HCT116 (cell line): ENCODE results near the gene MAP3K2. TPM values are rescaled to one million over a fixed set of nuclear protein-coding genes. Genes with fewer than 3 reads are reported as not detected.

Experiments
- ATAC-seq: fragments of 200-7000 bp; cut with Tn5 transposase; 2 replicates; pipeline ENCODE4 v1.9.1; 2020; ENCODE audit warnings: mild to moderate bottlenecking, moderate library complexity
- BruUV-seq: library from RNA; stranded (reverse); fragments of 400-500 nt; replicated peaks from 2 replicates; lab custom pipeline; 2021; lab: Mats Ljungman, UMichigan
- CTCF ChIA-PET: fragments of 300-600 bp; sonication (Branson Sonifier 250); formaldehyde crosslinking; loops from one replicate; lab custom pipeline; 2021; ENCODE audit warnings: antibody characterized with exemption; lab: Charles Lee
- POLR2A ChIA-PET: fragments of 300-600, 350-600 bp; sonication (Branson Sonifier 250); formaldehyde crosslinking; loops from one replicate; lab custom pipeline; 2021; ENCODE audit warnings: antibody characterized with exemption; lab: Charles Lee
- RAD21 ChIA-PET, 2 experiments: fragments of 300-600 bp; sonication (Branson Sonifier 250); formaldehyde crosslinking; loops; one replicate each; lab custom pipeline; 2023; ENCODE audit warnings: low total read pairs in 2 of 2; ENCODE audit not compliant: uncharacterized antibody in 2 of 2, unreplicated experiment in 2 of 2, low non-redundant PET in 1 of 2; lab: Charles Lee
- DNase-seq: peaks from one replicate; pipeline ENCODE4 v3.0.0-alpha.2; 2010; ENCODE audit warnings: low read depth, low spot score
- H2AFZ ChIP-seq: fragments of 200-600 bp; shearing (Covaris generic), sonication (generic); 2 replicates; pipeline ENCODE4 v1.6.1; 2017; ENCODE audit warnings: low read depth, mixed run types, mixed read lengths, antibody characterized with exemption, low read length; ENCODE audit not compliant: poor library complexity, severe bottlenecking
- H3K27ac ChIP-seq: 2 replicates; pipeline ENCODE4 v1.5.1; 2012; ENCODE audit warnings: low read depth, low read length
- H3K27me3 ChIP-seq: fragments of 200-600 bp; sonication (generic); 2 replicates; pipeline ENCODE4 v1.6.1; 2016; ENCODE audit warnings: mixed run types, low read length, mixed read lengths; ENCODE audit not compliant: insufficient read depth
- H3K36me3 ChIP-seq, 2 experiments: fragments of 200-500 bp in 1 of 2; fragments of 200-600 bp in 1 of 2; sonication (Bioruptor generic) in 1 of 2; sonication (generic) in 1 of 2; 2 replicates each; pipeline versions ENCODE4 v1.5.1 to v1.6.1; 2014 to 2016; ENCODE audit warnings: low read length in 2 of 2, inconsistent platforms in 1 of 2, mixed read lengths in 1 of 2, mixed run types in 1 of 2; ENCODE audit not compliant: insufficient read depth in 2 of 2, control insufficient read depth in 1 of 2
- H3K4me1 ChIP-seq, 2 experiments: fragments of 200-600 bp in 1 of 2; sonication (generic) in 1 of 2; 2 replicates each; pipeline versions ENCODE4 v1.5.1 to v1.6.1; 2012 to 2017; ENCODE audit warnings: low read length in 2 of 2, inconsistent platforms in 1 of 2, mild to moderate bottlenecking in 1 of 2, mixed read lengths in 1 of 2, mixed run types in 1 of 2, moderate library complexity in 1 of 2; ENCODE audit not compliant: insufficient read depth in 2 of 2, control insufficient read depth in 1 of 2
- H3K4me2 ChIP-seq: fragments of 200-600 bp; sonication (generic); 2 replicates; pipeline ENCODE4 v1.6.1; 2017; ENCODE audit warnings: mixed run types, low read length, mixed read lengths
- H3K4me3 ChIP-seq, 2 experiments: fragments of 200-600 bp in 1 of 2; sonication (generic) in 1 of 2; replicated peaks in 1 of 2; 2 replicates each; pipeline ENCODE4 v1.5.1; 2011 to 2016; ENCODE audit warnings: low read length in 2 of 2, control low read depth in 1 of 2, low read depth in 1 of 2, mild to moderate bottlenecking in 1 of 2, mixed read lengths in 1 of 2, mixed run types in 1 of 2
- H3K79me2 ChIP-seq: fragments of 200-600 bp; sonication (generic); 2 replicates; pipeline ENCODE4 v1.6.1; 2017; ENCODE audit warnings: mild to moderate bottlenecking, mixed run types, low read length, moderate library complexity, mixed read lengths; ENCODE audit not compliant: insufficient read depth
- H3K9ac ChIP-seq: fragments of 200-600 bp; sonication (generic); 2 replicates; pipeline ENCODE4 v1.6.1; 2016; ENCODE audit warnings: low read length, mixed read lengths
- H3K9me2 ChIP-seq: fragments of 200-600 bp; sonication (generic), shearing (Covaris generic); 2 replicates; pipeline ENCODE4 v1.6.1; 2017; ENCODE audit warnings: mixed run types, mild to moderate bottlenecking, moderate library complexity; ENCODE audit not compliant: insufficient read depth
- H3K9me3 ChIP-seq, 2 experiments: fragments of 200-500 bp in 1 of 2; fragments of 200-600 bp in 1 of 2; sonication (Bioruptor generic) in 1 of 2; sonication (generic) in 1 of 2; 2 replicates each; pipeline ENCODE4 v1.6.1; 2014 to 2017; ENCODE audit warnings: low read length in 2 of 2, mixed read lengths in 2 of 2, inconsistent platforms in 1 of 2, low read depth in 1 of 2, mild to moderate bottlenecking in 1 of 2, mixed run types in 1 of 2, moderate library complexity in 1 of 2; ENCODE audit not compliant: control insufficient read depth in 1 of 2, insufficient read depth in 1 of 2
- H4K20me1 ChIP-seq: fragments of 200-600 bp; sonication (generic), shearing (Covaris generic); 2 replicates; pipeline ENCODE4 v1.6.1; 2017; ENCODE audit warnings: mixed run types, mild to moderate bottlenecking, moderate library complexity; ENCODE audit not compliant: insufficient read depth
- CTCF ChIP-seq, 3 experiments: fragments of 200-600 bp in 1 of 3; sonication (generic) in 1 of 3; IDR thresholded peaks in 2 of 3; conservative IDR thresholded peaks in 1 of 3; 2 replicates each; pipeline ENCODE4 v1.5.1; 2012 to 2017; ENCODE audit warnings: low read depth in 2 of 3, low read length in 2 of 3, antibody characterized with exemption in 1 of 3, borderline replicate concordance in 1 of 3, control low read depth in 1 of 3, mild to moderate bottlenecking in 1 of 3, mixed read lengths in 1 of 3, mixed run types in 1 of 3, moderate library complexity in 1 of 3; ENCODE audit not compliant: insufficient read depth in 1 of 3
- EZH2phosphoT487 ChIP-seq: fragments of 200-600 bp; IDR thresholded peaks from 2 replicates; pipeline ENCODE4 v1.6.1; 2018; ENCODE audit warnings: antibody characterized with exemption, borderline replicate concordance
- RAD21 ChIP-seq: IDR thresholded peaks from 2 replicates; pipeline ENCODE4 v1.6.1; 2012; ENCODE audit warnings: low read depth, mild to moderate bottlenecking
- TCF7L2 ChIP-seq: IDR thresholded peaks from 2 replicates; pipeline ENCODE4 v1.7.0; 2011; ENCODE audit warnings: borderline replicate concordance, inconsistent platforms; ENCODE audit not compliant: insufficient read depth, insufficient read length; ENCODE audit errors: extremely low read depth
- intact Hi-C: fragments of 100-400 bp; cut with micrococcal nuclease; formaldehyde crosslinking; loops from 2 replicates; pipeline ENCODE4 v1.10.0; 2022
- total RNA-seq: library from RNA; stranded (reverse); gene quantifications from one replicate; pipeline ENCODE4 v1.2.1, GENCODE V29; 2021; ENCODE audit not compliant: unreplicated experiment

MAP3K2 gene
- total RNA-seq, 1 experiment from 2014 or later = 44.5 TPM

GRCh38 chr2:127371037-127371436 lies 16.7 kb downstream of the MAP3K2 start:
- CTCF ChIA-PET = interaction anchor here (0.6 to 1.3 kb wide), 7 partner anchors 8 to 174 kb away, joined by 3 to 7 read pairs (median 4); no protein-coding TSS in a partner anchor
- BruUV-seq = no TSS peak
- peak; percentile 60 for DNase-seq

More at GRCh38 chr2:127371037-127371436, 16.7 kb downstream of the MAP3K2 start:
- Histone ChIP-seq H3K4me2 (peak overlapping the region; percentile 43), H3K79me2 (peaks cover 36% of the 10 kb centered on the region), H3K9me2 (no peaks in the 10 kb centered on the region), H3K4me1 (peaks cover 6 to 9% of the 10 kb centered on the region in 2 experiments; a peak in 3 of 4 replicates), H3K27me3 (no peaks in the 10 kb centered on the region), H3K27ac (no peak overlapping the region), H3K9me3 (no peaks in the 10 kb centered on the region), H4K20me1 (no peaks in the 10 kb centered on the region), H3K9ac (no peak overlapping the region), H2AFZ (no peak overlapping the region), H3K36me3 (no peaks in the 10 kb centered on the region), H3K4me3 (no peak overlapping the region)
- ChIA-PET POLR2A (no interaction called here), RAD21 (interaction anchor here in 1 of 2 experiments (1.0 kb wide), 1 partner anchor 27 kb away, joined by 3 read pairs; no protein-coding TSS in a partner anchor)
- peak; percentile 99 for ATAC-seq
- TF ChIP-seq TCF7L2 (no peak), CTCF (IDR thresholded peaks at IDR 0.05 in 2 of 3, conservative IDR thresholded peaks at IDR 0.05 in 1 of 3; ENCODE audit: borderline replicate concordance in 1 of 3, insufficient read depth in 1 of 3, low read depth in 2 of 3, low read length in 2 of 3) (peak; percentile 52 to 61 (median 56); a peak in 5 of 6 replicates), EZH2phosphoT487 (no peak), RAD21 (peak; percentile 56)
- intact Hi-C loops = loop anchor here (5.0 kb wide), 1 partner anchor 106 kb away; no protein-coding TSS in a partner anchor
